Measurements from ENCODE around the gene UBE2E2.

The UBE2E2 gene

DNA sequence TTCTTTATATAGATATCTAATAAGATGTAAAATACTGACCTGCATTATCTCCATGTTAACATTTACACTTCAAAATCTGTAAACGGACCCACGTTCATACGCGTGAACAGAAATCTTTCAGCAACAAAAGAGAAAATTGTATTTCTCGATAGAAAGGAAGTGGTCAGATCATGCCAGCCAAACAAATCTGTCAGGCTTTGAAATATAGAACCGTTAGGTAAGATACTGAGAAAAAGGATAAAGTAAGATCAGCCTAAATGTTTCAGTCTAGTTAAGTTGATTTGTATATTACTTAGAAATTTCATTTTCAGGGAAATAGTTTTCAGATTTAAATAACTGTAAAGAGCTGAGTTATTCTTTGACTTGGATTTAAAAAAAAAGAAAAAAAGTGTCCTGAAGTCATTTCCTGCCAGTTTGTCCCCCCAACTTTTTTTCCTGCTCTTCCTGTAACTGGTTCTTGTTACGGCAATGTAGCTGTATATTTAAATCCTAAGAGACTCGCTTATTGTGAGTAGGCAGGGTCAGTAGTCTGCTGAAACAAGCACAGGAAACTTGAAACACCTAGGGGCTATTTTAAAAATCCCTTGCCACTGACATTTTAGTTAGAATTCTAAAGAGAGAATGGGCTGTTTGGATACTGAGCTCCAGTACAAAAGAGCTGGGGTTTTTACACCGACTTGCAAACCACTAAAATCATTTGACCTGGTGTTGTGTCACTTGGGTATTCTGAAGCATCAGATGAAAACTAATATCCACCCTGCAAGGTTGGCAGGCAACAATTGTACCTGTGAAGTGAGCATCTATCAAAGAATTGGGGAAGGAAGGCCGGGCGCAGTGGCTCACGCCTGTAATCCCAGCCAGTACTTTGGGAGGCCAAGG lies 237.5 kb downstream of the UBE2E2 start:
- no peak for DNase-seq (ENCODE audit: low read depth in 2 of 2)

DNA sequence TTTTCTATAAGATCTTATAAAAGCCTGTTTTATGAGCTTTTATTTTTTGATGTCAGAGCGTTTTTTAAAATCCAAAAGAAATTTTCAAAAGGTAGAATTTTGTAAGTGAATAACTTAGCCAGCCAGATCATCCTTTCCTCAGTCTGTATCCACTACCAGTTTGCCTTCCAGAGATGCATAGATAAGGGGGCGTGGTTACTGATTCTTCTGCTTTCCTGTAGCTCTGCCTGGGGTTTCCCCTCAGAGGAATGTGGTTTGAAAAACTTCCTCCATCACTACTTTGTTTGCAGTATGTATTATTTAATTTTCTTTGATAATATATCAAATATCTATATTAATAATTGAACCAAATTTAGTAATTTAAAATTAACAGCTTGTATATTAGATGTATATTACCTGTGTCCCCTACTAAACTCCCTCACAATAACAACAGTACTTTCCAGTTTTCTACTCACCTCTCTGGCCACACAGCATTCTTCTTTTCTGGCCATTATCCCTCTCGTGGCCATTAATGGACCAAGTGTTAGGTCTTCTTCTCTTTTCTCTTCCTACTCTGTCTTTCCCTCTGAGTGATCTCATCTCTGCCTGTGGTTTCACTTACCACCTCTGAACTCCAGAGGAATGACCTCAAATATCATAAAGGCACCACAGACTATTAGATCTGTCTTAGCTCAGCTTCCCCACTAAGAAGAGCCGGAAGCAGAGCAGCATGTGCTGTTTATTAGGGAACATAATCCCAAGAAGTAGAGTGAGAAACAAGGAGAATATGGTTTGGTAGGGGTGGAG lies 239.7 kb downstream of the UBE2E2 start:
- peak in 1 of 2 experiments; percentile 15 for DNase-seq (ENCODE audit: low read depth in 2 of 2)

DNA sequence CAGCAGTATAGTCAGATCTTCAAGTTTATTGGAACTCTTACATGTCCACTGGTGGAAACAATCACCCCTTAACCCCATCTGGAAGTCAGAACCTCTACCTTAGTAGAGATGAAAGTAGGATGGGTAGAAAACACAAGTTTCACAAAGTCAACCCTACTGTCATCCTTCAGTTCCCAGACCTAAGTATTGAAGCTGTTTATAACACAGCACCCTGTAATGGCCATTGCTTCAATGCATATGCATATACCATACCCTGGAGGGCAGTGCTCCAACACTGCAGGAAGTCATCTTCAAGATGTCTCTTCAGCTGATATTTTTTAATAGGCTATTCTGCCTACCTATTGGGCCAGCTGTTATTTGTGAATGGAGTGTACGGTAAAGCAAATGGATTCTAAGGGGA lies 241.3 kb downstream of the UBE2E2 start:
- DNase-seq (ENCODE audit: low read depth in 2 of 2) = no peak

DNA sequence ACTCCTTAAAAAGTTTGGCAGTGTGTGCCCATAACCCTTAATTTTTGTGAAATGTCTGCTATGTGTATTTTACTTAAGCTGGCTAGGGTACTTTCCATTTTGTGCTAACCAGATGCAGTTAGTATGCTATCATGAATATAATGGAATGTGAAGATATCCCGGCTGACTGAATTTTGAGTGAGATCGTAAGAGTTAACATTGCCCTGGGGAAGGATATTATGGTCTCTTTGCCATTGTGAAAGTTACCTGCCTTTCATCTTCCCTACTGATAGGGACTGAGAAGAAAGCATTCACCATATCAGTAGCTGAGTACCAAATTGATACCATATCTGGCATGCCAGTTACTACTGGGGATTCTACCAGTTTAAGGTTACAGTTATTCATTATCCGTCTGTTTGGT lies 243.2 kb downstream of the UBE2E2 start:
- no peak for DNase-seq (ENCODE audit: low read depth in 2 of 2)

DNA sequence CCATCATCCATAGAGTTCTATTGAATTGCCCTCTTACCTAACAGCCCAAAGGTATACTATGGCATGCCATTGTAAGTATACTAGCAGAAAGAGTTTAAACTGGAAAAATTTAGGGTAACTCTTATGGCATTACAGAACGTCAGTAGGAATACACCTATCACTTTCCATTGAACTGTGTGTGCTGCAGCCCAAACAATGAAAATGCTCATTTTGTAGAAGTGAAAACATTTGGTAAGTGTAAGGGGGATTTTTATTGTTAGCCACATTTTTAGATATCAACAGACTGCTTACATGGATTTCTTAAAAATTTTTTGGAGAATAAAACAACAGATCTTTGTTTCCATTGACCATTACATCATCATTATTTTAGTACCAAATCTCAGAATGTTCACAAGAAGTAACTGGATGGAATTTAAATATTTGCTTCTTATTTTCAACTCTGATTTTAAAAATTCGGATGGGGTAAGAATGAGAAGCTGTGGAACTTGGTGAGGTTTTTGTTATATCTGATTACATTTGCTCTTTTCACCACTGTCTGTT lies 245.9 kb downstream of the UBE2E2 start:
- DNase-seq (ENCODE audit: low read depth in 2 of 2) = no peak

DNA sequence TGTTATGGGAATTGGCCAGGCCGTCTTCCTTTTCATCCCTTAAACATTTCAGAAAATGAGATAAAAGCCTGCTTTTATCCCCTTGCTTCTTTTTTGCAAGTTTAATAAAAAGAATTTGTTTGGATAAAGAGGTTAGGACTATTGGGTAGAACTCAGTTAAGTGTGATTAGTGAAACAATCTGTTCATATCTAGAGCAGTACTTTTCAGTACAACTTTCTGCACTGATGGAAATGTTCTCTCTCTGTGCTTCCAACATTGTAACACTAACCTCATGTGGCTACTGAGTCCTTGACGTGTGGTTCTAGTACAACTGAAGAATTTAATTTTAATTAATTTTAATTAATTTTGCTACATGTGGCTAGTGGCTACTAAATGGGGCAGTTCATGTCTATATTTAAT lies 246.9 kb downstream of the UBE2E2 start:
- DNase-seq (ENCODE audit: low read depth in 2 of 2) = no peak

DNA sequence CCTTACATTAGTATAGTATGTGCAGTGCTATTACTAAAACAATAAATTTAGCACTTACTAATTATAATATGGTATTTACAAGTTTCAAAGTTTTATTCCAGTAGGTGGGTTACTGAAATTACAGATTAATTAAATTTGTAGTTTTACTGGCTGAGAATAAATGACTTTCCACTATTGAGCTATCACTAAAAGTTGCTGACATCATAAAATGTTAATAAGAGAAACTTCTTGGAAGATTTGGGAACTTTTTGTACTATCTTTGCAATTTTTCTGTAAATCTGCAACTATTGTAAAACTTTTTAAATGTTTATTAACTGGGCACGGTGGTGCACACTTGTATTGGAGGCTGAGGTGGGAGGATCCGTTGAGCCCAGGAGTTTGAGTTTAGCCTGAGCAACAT lies 247.7 kb downstream of the UBE2E2 start:
- DNase-seq (ENCODE audit: low read depth in 2 of 2) = no peak

DNA sequence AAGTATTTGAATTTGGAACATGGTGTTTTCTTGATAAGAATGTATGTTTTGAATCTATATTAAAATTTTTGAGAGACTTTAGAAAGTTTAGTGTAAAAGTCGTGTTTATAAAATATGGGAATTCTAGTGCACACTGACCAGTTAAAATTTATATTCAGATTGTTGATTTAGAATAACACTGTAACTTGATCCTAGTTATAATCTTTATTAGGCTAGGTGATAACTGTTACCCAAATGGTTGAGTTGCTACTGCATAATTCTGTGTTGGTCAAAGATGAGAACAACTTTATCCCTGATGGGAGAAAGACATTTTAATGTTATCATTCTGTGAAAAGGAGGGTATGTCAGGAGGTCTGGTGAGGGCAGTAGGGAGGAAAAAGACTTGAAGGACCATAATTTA lies 249.3 kb downstream of the UBE2E2 start:
- DNase-seq (ENCODE audit: low read depth in 2 of 2) = no peak

DNA sequence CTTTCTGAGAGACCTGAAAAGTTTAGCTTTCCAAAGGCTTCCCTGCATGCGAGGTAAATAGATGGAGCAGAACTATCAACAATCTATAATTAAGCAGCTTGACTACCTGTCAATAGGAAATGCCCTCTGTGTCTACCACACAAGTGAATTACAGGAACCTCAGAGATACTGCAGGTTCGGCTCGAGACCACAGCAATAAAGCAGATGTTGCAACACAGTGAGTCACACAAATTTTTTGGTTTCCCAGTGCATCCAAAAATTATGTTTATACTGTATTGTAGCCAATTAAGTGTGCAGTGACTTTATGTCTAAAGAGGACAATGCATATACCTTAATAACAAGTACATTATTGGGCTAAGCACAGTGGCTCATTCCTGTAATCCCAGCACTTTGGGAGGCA lies 252.0 kb downstream of the UBE2E2 start:
- peak; percentile 71 to 75 for DNase-seq (ENCODE audit: low read depth in 2 of 2)

DNA sequence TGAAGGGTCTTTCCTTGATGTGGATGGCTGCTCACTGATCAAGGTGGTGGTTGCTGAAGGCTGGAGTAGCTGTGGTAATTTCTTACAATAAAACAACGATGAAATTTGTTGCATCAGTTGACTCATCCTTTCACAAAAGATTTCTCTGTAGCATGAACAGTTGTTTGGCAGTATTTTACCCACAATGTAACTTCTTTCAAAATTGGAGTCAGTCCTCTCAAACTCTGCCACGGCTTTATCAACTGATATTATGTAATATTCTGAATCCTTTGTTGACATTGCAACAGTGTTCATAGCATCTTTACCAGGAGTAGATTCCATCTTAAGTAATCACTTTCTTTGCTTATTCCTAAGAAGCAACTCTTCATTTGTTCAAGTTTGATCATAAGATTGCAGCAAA lies 252.6 kb downstream of the UBE2E2 start:
- peak; percentile 57 to 62 for DNase-seq (ENCODE audit: low read depth in 2 of 2)

DNA sequence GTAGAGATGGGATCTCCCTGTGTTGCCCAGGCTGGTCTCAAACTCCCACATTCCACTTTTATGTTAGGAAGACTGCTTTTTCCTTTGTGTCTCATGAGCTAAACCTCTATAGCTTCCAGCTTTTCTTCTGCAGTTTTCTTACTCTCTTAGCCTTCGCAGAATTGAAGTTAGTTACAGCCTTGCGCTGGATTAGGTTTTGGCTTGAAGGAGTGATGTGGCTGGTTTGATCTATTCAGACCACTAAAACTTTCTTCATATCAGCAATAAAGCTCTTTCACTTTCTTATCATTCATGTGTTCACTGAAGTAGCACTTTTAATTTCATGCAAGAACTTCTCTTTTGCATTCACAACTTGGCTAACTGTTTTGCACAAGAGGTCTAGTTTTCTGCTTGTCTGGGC lies 254.6 kb downstream of the UBE2E2 start:
- DNase-seq (ENCODE audit: low read depth in 2 of 2) = no peak

DNA sequence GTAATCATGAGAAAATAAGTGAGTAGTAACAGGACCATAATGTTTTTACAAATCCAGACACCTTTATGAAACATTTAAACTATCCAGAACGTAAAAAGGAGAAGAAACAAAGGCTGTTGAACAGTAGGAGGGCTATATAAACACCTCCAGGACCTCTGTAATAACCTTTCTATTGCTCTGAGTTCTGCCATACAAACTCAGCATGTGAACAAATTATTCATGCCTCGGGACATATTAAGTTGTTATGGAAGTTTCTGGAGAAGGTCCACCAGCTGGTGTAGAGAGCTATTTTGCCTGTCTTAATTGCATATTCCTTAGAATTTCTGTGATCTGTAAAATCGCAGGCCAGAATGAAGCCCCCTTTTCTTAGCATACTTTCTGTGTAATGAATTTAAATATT lies 256.3 kb downstream of the UBE2E2 start:
- DNase-seq (ENCODE audit: low read depth in 2 of 2) = no peak

DNA sequence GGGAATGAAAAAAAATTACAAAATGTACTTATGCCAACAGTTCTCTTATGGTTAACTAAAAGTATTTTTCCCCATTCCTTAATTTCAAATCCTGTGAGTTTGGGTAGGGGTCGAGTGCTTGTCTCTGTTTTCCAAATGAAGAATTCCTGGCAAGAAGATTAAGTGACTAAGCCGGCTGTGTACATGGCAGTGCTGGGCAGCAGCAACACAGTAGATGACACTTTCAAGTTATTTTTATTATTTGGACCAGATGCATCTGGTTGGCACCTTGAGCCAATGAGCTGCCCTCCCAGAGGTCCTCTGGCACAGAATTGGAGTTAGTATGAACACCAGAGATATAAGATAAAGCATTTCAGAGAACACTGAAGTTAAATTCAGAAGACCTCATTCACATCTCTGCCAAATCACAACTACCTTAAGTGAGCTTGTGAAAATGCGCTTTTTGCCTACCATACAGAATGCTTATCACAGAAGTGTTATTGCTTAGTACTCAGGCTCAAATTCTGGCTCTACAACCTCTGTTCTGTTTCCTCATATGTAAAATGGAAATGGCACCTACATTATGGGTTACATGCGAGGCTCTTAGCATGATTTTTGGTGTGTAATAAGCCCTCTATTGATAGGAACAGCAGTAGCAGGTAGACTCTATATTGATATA lies 256.9 kb downstream of the UBE2E2 start:
- DNase-seq (ENCODE audit: low read depth in 2 of 2) = no peak

DNA sequence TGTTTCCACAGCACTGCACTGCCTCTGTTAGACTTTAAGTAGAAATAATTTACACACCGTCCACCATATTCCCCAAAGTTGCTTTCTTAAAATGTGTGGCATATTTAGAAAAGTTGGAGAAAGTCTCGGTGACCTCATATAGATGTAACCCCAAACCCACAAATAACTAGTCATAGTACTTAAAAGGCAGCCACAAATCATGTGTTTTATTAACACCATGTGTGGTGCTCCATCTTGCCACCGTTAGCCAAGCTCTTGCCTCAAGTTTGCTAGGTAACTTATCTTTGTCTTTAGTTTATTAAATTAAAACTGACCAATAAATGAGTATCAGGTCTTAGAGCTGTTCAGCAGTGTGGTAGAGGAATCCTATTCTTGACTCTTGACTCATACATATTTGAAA lies 257.9 kb downstream of the UBE2E2 start:
- DNase-seq (ENCODE audit: low read depth in 2 of 2) = peak; percentile 30 to 41

DNA sequence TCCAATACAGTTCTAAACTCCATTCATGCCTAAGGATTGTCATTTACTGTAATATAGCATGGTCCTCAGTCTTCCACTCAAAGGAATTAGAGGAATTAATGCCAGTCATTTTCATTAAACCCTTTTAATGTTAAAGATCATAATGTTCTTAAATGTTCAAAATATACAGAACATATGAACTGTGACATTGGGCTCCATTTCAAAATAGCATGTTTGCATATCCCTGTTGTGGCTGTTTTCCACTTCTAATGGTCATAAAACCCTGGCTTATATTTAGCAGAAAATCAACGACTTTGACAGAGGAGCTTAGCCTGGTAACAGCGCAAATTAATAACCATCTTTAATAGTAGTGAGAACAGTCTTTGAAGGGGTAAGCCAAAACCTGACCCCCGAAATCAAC lies 260.7 kb downstream of the UBE2E2 start:
- DNase-seq (ENCODE audit: low read depth in 2 of 2) = no peak

DNA sequence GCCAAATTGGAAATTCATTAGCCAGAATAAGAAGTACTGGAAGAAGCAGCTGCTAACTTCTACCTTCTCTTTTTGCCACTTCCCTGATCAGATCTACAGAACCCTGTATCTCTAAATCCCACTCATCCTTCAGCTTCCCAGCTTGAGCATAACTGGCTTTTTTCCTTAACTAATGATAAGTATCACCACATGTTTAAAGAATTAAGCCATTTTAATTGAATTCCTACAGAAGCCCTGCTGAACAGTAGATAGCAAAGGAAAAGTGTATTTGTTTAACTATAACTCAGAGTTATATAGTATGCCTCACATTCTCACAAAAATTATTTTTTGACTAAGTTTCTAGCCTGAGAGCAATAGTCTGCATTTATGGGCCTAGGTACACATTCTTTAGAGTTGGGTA lies 262.4 kb downstream of the UBE2E2 start:
- no peak for DNase-seq (ENCODE audit: low read depth in 2 of 2)

DNA sequence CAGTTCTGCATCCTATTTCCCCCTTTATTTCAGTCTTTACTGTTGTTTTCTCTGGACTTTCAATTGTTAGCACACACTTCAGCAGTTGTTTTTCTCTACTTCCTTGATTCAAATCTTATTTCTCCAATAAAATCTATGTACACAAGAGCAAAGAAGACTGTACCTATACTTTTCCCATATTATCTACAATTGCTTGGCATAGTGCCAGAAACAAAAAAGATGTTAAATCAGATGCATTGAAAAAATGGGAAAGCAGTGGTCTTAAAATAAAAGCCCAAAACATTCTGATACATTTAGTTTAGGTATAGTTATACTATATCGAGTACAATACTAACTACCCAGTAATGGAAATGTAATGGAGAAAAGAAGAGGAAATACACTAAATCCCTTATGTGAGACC lies 265.1 kb downstream of the UBE2E2 start:
- DNase-seq (ENCODE audit: low read depth in 2 of 2) = no peak

DNA sequence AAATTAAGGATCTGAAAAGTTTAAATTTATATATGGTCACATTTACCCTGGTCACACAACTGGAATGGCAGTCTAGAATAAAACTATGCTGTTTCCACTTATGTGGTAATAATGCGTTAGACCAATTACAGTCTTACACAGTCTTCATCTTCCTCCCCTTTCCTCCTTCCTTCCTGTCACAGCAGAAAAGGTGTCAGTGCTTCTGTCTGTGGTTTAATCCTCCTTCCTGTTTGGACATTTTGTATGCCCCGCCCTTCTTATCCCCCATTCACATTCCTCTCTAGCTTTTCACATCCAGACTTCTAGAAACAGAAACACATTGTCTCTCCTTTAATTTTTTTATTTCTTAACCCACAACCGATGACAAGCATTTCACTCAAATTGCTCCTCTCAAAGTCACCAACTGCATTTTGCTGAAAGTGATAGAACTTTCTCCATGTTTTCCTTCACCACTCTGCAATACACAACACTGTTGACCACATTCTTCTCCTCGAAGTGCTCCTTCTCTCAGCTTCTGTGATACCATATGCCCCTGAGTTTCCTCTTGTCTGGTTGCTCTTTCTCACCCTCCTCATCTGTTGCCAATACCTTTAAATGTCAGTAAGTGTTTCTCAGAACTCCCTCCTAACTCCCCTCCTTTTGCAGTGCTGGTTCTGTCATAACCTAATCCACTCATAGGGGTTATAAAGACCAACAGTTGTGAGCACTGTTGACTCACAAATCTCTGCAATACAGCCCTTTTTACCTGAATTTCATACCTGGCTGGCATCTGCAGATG lies 271.6 kb downstream of the UBE2E2 start:
- DNase-seq (ENCODE audit: low read depth in 2 of 2) = no peak

DNA sequence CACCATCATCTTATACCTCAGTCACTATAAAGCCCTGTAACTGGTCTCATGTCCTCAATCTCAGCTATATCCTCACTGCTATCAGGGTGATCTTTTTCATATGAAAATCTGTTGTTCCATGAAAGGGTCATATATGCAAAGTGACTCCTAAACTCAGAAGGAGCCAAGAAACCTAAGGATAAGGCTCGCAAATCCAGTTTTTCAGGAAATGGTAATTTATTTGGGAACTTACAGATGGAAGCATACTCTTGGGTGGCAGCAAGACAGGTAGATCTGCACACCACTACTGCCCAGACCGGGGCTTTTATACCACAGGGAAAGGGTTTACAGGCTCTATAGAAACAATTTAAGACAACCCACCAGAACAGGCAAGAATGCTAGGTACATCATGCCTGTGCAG lies 272.3 kb downstream of the UBE2E2 start:
- no peak for DNase-seq (ENCODE audit: low read depth in 2 of 2)

DNA sequence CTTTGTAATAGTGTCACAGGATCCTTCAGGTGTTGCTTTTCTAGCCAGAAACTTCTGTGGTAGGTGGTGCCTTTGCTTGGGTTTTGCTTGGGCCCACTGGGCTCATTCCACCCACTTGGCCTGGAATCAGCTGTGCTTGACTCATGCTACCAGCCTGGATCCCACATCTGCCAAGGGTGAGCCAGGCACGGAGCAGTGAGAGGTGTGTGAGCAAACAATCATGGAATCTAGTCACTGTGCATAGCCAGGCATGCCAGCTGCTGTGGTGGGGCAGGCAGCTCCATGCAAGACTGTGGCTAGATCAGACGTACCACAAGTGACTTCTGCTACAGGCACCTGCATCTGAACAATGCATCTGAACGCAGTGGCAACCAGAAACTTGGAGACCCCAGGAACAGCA lies 275.9 kb downstream of the UBE2E2 start:
- DNase-seq (ENCODE audit: low read depth in 2 of 2) = no peak

DNA sequence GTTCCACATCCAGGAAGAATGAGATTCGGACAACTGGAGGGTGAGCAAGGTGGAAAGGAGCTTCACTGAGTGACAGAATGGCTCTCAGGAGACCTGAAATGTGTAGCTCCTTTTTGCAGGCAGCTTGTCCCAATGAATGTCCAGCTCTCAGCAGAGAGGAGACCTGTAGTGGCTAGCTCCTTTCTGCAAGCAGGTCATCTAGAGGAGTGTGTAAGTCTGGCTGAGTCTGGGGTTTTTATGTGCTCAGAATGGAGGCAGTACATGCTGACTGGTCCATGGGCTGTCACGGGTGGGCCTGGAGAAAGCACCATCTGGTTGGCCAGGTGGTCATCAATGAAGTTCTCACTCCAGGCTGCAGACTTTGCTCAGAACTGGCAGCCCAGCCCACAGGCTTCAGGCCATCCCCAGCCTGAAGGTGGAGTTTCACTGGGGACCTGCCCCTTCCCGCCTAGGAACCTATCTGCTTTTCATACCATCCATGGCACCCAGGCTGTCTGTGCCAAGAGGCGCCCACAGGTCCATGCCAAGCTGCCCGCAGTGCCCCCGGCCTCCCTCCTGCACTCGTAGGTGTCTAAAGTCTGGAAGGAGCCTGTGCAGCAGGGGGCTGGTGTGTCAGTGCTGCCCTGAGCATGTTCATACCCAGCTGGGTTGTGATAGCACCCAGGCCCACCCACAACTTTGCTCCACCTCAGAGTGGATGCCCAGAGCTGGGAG lies 276.6 kb downstream of the UBE2E2 start:
- no peak for DNase-seq (ENCODE audit: low read depth in 2 of 2)
